ENCODE results near the gene MCF2L. TPM values are rescaled to one million over a fixed set of nuclear protein-coding genes. Genes with fewer than 3 reads are reported as not detected.

The MCF2L gene
- polyA plus RNA-seq, 1 donor (not counting 4 experiments of a cell fraction or from before 2014, with no cell fraction given) = 0.14 TPM

DNA sequence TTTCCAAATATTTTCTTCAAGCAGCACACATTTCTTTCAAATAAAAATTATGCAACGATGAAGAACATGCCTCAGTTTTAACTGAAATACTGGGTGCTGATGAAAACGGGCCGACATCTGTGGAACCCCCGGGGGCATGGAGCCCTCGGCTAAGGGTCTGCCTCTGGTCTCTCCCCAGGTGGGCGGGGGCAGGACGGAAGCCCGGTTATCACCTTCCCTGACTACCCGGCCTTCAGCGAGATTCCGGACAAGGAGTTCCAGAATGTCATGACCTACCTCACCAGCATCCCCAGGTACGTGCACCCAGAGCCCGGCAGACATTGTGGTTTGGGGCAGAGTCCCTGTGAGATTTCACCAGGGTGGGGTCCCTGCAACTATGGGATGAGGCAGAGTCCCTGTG lies 55.5 kb downstream of the MCF2L start:
- Histone ChIP-seq H2AFZ (ENCODE audit: control insufficient read depth, low read length) (no peak overlapping the region), H3K9me1 (ENCODE audit: control insufficient read depth, extremely low read depth, insufficient read depth, low read length) (no peaks in the 10 kb centered on the region), H3K4me1 (ENCODE audit: control insufficient read depth, extremely low read depth, insufficient read depth, low read length) (peaks cover 11% of the 10 kb centered on the region), H3K4me2 (ENCODE audit: control insufficient read depth, extremely low read depth, insufficient read depth, low read depth, low read length) (no peak overlapping the region), H3K36me3 (ENCODE audit: control insufficient read depth in 2 of 2, extremely low read depth in 1 of 2, insufficient read depth in 2 of 2, low read length in 2 of 2) (no peaks in the 10 kb centered on the region), H4K20me1 (ENCODE audit: control insufficient read depth, extremely low read depth, insufficient read depth, low read length) (no peaks in the 10 kb centered on the region), H3K27ac (ENCODE audit: control insufficient read depth, insufficient read depth, low read length) (no peak overlapping the region), H3K79me2 (ENCODE audit: control insufficient read depth, insufficient read depth, low read length) (no peaks in the 10 kb centered on the region), H3K9ac (ENCODE audit: control insufficient read depth, extremely low read depth, insufficient read depth, low read length) (no peak overlapping the region), H3K4me3 (ENCODE audit: control insufficient read depth in 2 of 3, extremely low read depth in 1 of 3, insufficient read depth in 2 of 3, low read depth in 1 of 3, low read length in 3 of 3) (no peak overlapping the region), H3K9me3 (ENCODE audit: control insufficient read depth, low read depth, low read length) (no peaks in the 10 kb centered on the region), H3K27me3 (ENCODE audit: control insufficient read depth, extremely low read depth, insufficient read depth, low read length) (peaks cover 3% of the 10 kb centered on the region)
- dilution Hi-C loops (cut with MboI; ENCODE audit: extremely low pct_ligation_motif_present, low sequenced_read_pairs) = no loop called here
- DNase-seq (ENCODE audit: low read depth, low spot score) (no peak), FAIRE-seq (no peak)
- TF ChIP-seq CTCF (optimal IDR thresholded peaks at IDR 0.05 in 1 of 3, IDR thresholded peaks at IDR 0.05 in 1 of 3, conservative IDR thresholded peaks at IDR 0.05 in 1 of 3; ENCODE audit: extremely low read depth in 1 of 3, insufficient read depth in 2 of 3, low read length in 3 of 3) (no peak), EZH2 (IDR thresholded peaks at IDR 0.05; ENCODE audit: low read length) (no peak)

DNA sequence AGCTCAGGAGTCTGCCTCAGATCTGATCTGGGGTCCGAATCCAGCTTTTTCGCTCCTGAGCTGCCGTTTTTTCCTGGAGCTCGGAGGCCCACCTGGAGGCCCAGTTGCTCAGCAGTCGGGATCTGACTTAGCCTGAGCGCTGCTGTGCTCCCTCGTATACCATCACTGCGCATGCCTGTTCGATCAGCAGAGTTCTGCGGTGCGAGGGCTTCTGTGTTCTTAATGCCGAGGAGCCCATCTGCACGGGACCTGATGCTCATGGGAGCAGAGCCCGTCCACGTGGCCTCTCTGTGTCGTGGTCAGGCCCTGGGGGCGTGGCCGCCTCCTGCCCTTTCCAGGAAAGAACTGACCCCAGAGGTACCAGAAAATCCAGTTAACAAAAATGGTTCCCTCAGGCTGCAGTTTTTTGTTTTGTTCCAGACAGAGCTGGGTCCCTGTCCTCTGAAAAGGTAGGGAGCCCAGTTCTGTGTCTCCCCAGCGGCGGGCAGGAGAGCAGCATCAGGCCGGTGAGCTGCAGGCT lies 57.4 kb downstream of the MCF2L start:
- no peak overlapping the region for H3K27ac ChIP-seq (ENCODE audit: control insufficient read depth, insufficient read depth, low read length)
- H3K4me3 ChIP-seq (ENCODE audit: control insufficient read depth in 2 of 3, extremely low read depth in 1 of 3, insufficient read depth in 2 of 3, low read depth in 1 of 3, low read length in 3 of 3) = no peak overlapping the region
- H3K9me1 ChIP-seq (ENCODE audit: control insufficient read depth, extremely low read depth, insufficient read depth, low read length) = no peaks in the 10 kb centered on the region
- dilution Hi-C loops (cut with MboI; ENCODE audit: extremely low pct_ligation_motif_present, low sequenced_read_pairs) = no loop called here
- no peaks in the 10 kb centered on the region for H3K79me2 ChIP-seq (ENCODE audit: control insufficient read depth, insufficient read depth, low read length)
- H3K36me3 ChIP-seq (ENCODE audit: control insufficient read depth in 2 of 2, extremely low read depth in 1 of 2, insufficient read depth in 2 of 2, low read length in 2 of 2) = no peaks in the 10 kb centered on the region
- no peak overlapping the region for H3K9ac ChIP-seq (ENCODE audit: control insufficient read depth, extremely low read depth, insufficient read depth, low read length)
- H3K9me3 ChIP-seq (ENCODE audit: control insufficient read depth, low read depth, low read length) = no peaks in the 10 kb centered on the region
- TF ChIP-seq CTCF (optimal IDR thresholded peaks at IDR 0.05 in 1 of 3, IDR thresholded peaks at IDR 0.05 in 1 of 3, conservative IDR thresholded peaks at IDR 0.05 in 1 of 3; ENCODE audit: extremely low read depth in 1 of 3, insufficient read depth in 2 of 3, low read length in 3 of 3) (no peak), EZH2 (IDR thresholded peaks at IDR 0.05; ENCODE audit: low read length) (no peak)
- no peak overlapping the region for H3K4me2 ChIP-seq (ENCODE audit: control insufficient read depth, extremely low read depth, insufficient read depth, low read depth, low read length)
- no peak for DNase-seq (ENCODE audit: low read depth, low spot score)
- H3K27me3 ChIP-seq (ENCODE audit: control insufficient read depth, extremely low read depth, insufficient read depth, low read length) = peaks cover 7% of the 10 kb centered on the region
- peaks cover 11% of the 10 kb centered on the region for H3K4me1 ChIP-seq (ENCODE audit: control insufficient read depth, extremely low read depth, insufficient read depth, low read length)
- H4K20me1 ChIP-seq (ENCODE audit: control insufficient read depth, extremely low read depth, insufficient read depth, low read length) = no peaks in the 10 kb centered on the region
- FAIRE-seq = no peak
- H2AFZ ChIP-seq (ENCODE audit: control insufficient read depth, low read length) = no peak overlapping the region

Measured in keratinocyte (primary cell).